ENCODE results near the gene HELB.

DNA sequence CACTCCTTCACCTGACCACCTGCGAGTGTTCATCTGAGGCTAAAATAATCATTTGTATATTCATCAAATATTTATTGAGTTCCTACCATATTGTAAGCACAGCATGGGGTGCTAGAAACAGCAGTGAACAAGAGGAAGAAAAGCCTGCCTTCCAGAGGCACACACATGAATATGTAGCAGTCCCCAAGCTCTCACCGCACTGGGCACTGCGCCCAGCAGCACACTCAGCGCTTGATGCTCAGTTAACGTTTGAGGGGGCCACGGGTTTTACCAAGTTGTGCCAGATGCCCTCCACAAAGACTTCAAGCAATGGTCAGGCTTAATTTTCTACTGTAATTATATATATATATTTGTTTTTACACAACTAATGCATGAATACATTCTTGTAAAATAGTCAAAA is 52.0 kb downstream of the HELB start:
- TF ChIP-seq, protein P1, sequence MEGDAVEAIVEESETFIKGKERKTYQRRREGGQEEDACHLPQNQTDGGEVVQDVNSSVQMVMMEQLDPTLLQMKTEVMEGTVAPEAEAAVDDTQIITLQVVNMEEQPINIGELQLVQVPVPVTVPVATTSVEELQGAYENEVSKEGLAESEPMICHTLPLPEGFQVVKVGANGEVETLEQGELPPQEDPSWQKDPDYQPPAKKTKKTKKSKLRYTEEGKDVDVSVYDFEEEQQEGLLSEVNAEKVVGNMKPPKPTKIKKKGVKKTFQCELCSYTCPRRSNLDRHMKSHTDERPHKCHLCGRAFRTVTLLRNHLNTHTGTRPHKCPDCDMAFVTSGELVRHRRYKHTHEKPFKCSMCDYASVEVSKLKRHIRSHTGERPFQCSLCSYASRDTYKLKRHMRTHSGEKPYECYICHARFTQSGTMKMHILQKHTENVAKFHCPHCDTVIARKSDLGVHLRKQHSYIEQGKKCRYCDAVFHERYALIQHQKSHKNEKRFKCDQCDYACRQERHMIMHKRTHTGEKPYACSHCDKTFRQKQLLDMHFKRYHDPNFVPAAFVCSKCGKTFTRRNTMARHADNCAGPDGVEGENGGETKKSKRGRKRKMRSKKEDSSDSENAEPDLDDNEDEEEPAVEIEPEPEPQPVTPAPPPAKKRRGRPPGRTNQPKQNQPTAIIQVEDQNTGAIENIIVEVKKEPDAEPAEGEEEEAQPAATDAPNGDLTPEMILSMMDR (IDR thresholded peaks at IDR 0.05) = no peak
- no peak for TF ChIP-seq POLR2AphosphoS5 (IDR thresholded peaks at IDR 0.05)
- TF ChIP-seq POLR2A (IDR thresholded peaks at IDR 0.05) = no peak
